OCI-LY3 (cell line): ENCODE data around the gene KLK11.

Experiments used
- EZH2phosphoT487 ChIP-seq: fragments of 200-600 bp; shearing (Covaris generic); IDR thresholded peaks from 2 replicates; pipeline ENCODE4 v1.6.1; 2018; ENCODE audit warnings: antibody characterized with exemption, mixed run types, low read depth
- TF ChIP-seq, protein P1 (sequence below): fragments of 200-600, 300-600 bp; sonication (generic); IDR thresholded peaks from 2 replicates; pipeline ENCODE4 v1.5.1; 2014; ENCODE audit warnings: antibody characterized with exemption, low read length, low read depth

DNA sequence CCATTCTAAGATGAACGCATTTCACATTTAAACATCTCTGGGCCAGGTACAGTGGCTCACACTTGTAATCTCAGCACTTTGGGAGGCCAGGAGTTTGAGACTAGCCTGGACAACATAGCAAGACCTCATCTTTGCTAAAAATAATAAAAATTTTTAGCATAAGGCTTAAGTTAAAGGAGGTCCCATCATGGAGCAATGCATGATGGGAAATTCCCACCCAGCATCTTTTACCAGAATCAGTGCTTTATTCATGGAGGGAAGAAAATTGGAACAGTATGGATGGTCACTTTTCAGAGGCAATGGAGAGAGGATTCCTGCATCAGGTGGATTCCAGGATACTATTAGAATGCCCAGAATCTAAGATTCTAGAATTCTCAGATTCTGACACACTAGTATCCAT lies 21.2 kb downstream of the KLK11 start:
- TF ChIP-seq, protein P1, sequence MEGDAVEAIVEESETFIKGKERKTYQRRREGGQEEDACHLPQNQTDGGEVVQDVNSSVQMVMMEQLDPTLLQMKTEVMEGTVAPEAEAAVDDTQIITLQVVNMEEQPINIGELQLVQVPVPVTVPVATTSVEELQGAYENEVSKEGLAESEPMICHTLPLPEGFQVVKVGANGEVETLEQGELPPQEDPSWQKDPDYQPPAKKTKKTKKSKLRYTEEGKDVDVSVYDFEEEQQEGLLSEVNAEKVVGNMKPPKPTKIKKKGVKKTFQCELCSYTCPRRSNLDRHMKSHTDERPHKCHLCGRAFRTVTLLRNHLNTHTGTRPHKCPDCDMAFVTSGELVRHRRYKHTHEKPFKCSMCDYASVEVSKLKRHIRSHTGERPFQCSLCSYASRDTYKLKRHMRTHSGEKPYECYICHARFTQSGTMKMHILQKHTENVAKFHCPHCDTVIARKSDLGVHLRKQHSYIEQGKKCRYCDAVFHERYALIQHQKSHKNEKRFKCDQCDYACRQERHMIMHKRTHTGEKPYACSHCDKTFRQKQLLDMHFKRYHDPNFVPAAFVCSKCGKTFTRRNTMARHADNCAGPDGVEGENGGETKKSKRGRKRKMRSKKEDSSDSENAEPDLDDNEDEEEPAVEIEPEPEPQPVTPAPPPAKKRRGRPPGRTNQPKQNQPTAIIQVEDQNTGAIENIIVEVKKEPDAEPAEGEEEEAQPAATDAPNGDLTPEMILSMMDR: no peak
- no peak for TF ChIP-seq EZH2phosphoT487
